Heart left ventricle (tissue), 13 donors: ENCODE results near the gene GLT8D1.

Source experiments
- POLR2A ChIP-seq, 2 donors: fragments of 450-650 bp; IDR thresholded peaks; one replicate each; pipeline ENCODE4 v1.6.1; 2017; ENCODE audit warnings: antibody characterized with exemption in 2 of 2, mild to moderate bottlenecking in 2 of 2, moderate library complexity in 2 of 2
- TF ChIP-seq, protein P1 (sequence below), 12 donors: fragments of 200-600 bp; sonication (generic) in 4 of 12; IDR thresholded peaks; one replicate each; pipeline versions ENCODE4 v1.5.0 to v1.8.0; 2018 to 2022; ENCODE audit warnings: antibody characterized with exemption in 12 of 12, mild to moderate bottlenecking in 5 of 12
- donor health status: ischemic (EF 13 %, LVEDD 7.1; RV severe dilation, severe dysfunction).
- donor health status: DM: no; HTN: yes; CAD: no.
- donor health status: DM: no; HTN: no; CAD: no.
- donor health status: ischemic (EF 25% LVEDD 6.9; RV normal size, moderate dysfunction).
- donor health status: ischemic (EF 25% LVEDD 5.7; RV mildly dilated, moderate dysfunction).
- donor health status: ischemic (EF 35%, LVEDD 5.7; RV mildly dilated, moderate dysfunction).
- donor health status: nonischemic (EF 11% LVEDD 7.7; RV severe dilation, severe dysfunction).
- donor health status: DM: yes; HTN: yes; CAD: no.
- donor health status: PGD.
- donor health status: ischemic (EF 29% LVEDD 5.4; RV normal size, mild dysfunction).
- donor health status: nonischemic (EF 23%, LVEDD 6.1; RV moderate dilation, normal function).

GRCh38 chr3:52696830-52697631 is 8.6 kb downstream of the GLT8D1 start:
- TF ChIP-seq, protein P1, sequence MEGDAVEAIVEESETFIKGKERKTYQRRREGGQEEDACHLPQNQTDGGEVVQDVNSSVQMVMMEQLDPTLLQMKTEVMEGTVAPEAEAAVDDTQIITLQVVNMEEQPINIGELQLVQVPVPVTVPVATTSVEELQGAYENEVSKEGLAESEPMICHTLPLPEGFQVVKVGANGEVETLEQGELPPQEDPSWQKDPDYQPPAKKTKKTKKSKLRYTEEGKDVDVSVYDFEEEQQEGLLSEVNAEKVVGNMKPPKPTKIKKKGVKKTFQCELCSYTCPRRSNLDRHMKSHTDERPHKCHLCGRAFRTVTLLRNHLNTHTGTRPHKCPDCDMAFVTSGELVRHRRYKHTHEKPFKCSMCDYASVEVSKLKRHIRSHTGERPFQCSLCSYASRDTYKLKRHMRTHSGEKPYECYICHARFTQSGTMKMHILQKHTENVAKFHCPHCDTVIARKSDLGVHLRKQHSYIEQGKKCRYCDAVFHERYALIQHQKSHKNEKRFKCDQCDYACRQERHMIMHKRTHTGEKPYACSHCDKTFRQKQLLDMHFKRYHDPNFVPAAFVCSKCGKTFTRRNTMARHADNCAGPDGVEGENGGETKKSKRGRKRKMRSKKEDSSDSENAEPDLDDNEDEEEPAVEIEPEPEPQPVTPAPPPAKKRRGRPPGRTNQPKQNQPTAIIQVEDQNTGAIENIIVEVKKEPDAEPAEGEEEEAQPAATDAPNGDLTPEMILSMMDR (IDR thresholded peaks at IDR 0.05) = no peak
- TF ChIP-seq POLR2A (IDR thresholded peaks at IDR 0.05) = no peak
